GM12878 (cell line): ENCODE measurements around the gene NUP37. TPM values are rescaled to one million over a fixed set of nuclear protein-coding genes. Genes with fewer than 3 reads are reported as not detected.
A peak's percentile ranks its signal among the peaks of the same experiment; 100 is the strongest.

Experiments
- BMI1 ChIP-seq: fragments of 450-650 bp; IDR thresholded peaks from 2 replicates; pipeline ENCODE4 v1.6.1; 2016; ENCODE audit warnings: mild to moderate bottlenecking, moderate library complexity, borderline replicate concordance
- CBX5 ChIP-seq: sonication (generic); IDR thresholded peaks from 2 replicates; pipeline ENCODE4 v1.6.1; 2016; ENCODE audit warnings: low read depth, moderate library complexity, mild to moderate bottlenecking, inconsistent platforms
- DPF2 ChIP-seq: fragments of 450-650 bp; IDR thresholded peaks from 2 replicates; pipeline ENCODE4 v1.6.1; 2017; ENCODE audit warnings: mild to moderate bottlenecking
- FOXM1 ChIP-seq: IDR thresholded peaks from 2 replicates; pipeline ENCODE4 v1.6.1; 2012; ENCODE audit warnings: low read depth, mild to moderate bottlenecking, inconsistent platforms, low read length, moderate library complexity
- GABPA ChIP-seq: IDR thresholded peaks from 2 replicates; pipeline ENCODE4 v1.6.1; 2014; ENCODE audit warnings: antibody characterized with exemption, low read depth, mild to moderate bottlenecking, inconsistent platforms
- IKZF2 ChIP-seq, 2 experiments: fragments of 450-650 bp; IDR thresholded peaks; 2 replicates each; pipeline ENCODE4 v1.6.1; 2017; ENCODE audit warnings: mild to moderate bottlenecking in 2 of 2, moderate library complexity in 2 of 2
- KDM1A ChIP-seq: fragments of 200-600 bp; sonication (generic); IDR thresholded peaks from 2 replicates; pipeline ENCODE4 v1.6.1; 2016; ENCODE audit warnings: borderline replicate concordance
- MEF2B ChIP-seq: fragments of 450-650 bp; IDR thresholded peaks from 2 replicates; pipeline ENCODE4 v1.6.1; 2018; ENCODE audit warnings: mild to moderate bottlenecking, moderate library complexity; ENCODE audit not compliant: partially characterized antibody, poor library complexity, severe bottlenecking
- MXI1 ChIP-seq: fragments of 150-350 bp; IDR thresholded peaks from 2 replicates; pipeline ENCODE4 v1.6.1; 2011; ENCODE audit warnings: low read depth, mild to moderate bottlenecking, inconsistent platforms, low read length, improper control_type of control experiment
- NBN ChIP-seq: fragments of 450-650 bp; IDR thresholded peaks from 2 replicates; pipeline ENCODE4 v1.6.1; 2016
- NR2C1 ChIP-seq: fragments of 450-650 bp; IDR thresholded peaks from 2 replicates; pipeline ENCODE4 v1.6.1; 2017; ENCODE audit warnings: antibody characterized with exemption, mild to moderate bottlenecking, moderate library complexity
- NR2F1 ChIP-seq: fragments of 450-650 bp; conservative IDR thresholded peaks from 2 replicates; pipeline ENCODE4 v1.6.1; 2017; ENCODE audit warnings: mild to moderate bottlenecking
- RFX5 ChIP-seq: IDR thresholded peaks from 2 replicates; pipeline ENCODE4 v1.6.1; 2011; ENCODE audit warnings: low read depth, low read length, improper control_type of control experiment
- SMARCA5 ChIP-seq: fragments of 450-650 bp; IDR thresholded peaks from 2 replicates; pipeline ENCODE4 v1.6.1; 2017; ENCODE audit warnings: mild to moderate bottlenecking
- TCF3 ChIP-seq: IDR thresholded peaks from 2 replicates; pipeline ENCODE4 v1.6.1; 2012; ENCODE audit warnings: low read depth, mild to moderate bottlenecking, low read length, borderline replicate concordance; ENCODE audit not compliant: insufficient read depth
- ZNF217 ChIP-seq: fragments of 450-650 bp; IDR thresholded peaks from 2 replicates; pipeline ENCODE4 v1.6.1; 2017; ENCODE audit warnings: antibody characterized with exemption, mild to moderate bottlenecking
- ZNF622 ChIP-seq: fragments of 450-650 bp; IDR thresholded peaks from 2 replicates; pipeline ENCODE4 v1.6.1; 2017; ENCODE audit warnings: mild to moderate bottlenecking, inconsistent platforms
- polyA plus RNA-seq, 11 experiments: library from polyadenylated mRNA; depleted of rRNA in 4 of 11; unstranded in 6 of 11; stranded (reverse) in 5 of 11; fragments of >200 nt; fragmentation: Nextera tagmentation in 4 of 11; fragmentation: Illumina TruSeq in 1 of 11; extraction: Ambion mirVana in 4 of 11; extraction: Trizol in 1 of 11; gene quantifications; 1 replicate in 1 of 11; 2 replicates in 10 of 11; pipeline versions ENCODE4 v1.2.1 to v1.2.3, GENCODE V29; 2011 to 2016; ENCODE audit warnings: inconsistent platforms in 2 of 11, missing spikeins in 2 of 11, low read depth in 1 of 11
- total RNA-seq, 4 experiments: library from RNA; depleted of rRNA in 3 of 4; stranded (reverse); fragments of >200 nt in 3 of 4; fragmentation: Illumina TruSeq in 1 of 4; extraction: Trizol in 1 of 4; gene quantifications; 2 replicates each; pipeline versions ENCODE4 v1.2.1 to v1.2.3, GENCODE V29; 2013 to 2021
- TF ChIP-seq, protein P1 (sequence below): fragments of 450-650 bp; IDR thresholded peaks from 2 replicates; pipeline ENCODE4 v1.6.1; 2017; ENCODE audit warnings: mild to moderate bottlenecking, low read depth, inconsistent platforms; ENCODE audit not compliant: poor library complexity, severe bottlenecking
- TF ChIP-seq, protein P2 (sequence below): fragments of 450-650 bp; IDR thresholded peaks from 2 replicates; pipeline ENCODE4 v1.6.1; 2017; ENCODE audit warnings: mild to moderate bottlenecking, moderate library complexity
- TF ChIP-seq, protein P3 (sequence below): fragments of 450-650 bp; IDR thresholded peaks from 2 replicates; pipeline ENCODE4 v1.6.1; 2018; ENCODE audit warnings: borderline replicate concordance, mild to moderate bottlenecking; ENCODE audit not compliant: partially characterized antibody
- TF ChIP-seq, protein P4 (sequence below): IDR thresholded peaks from 2 replicates; pipeline ENCODE4 v1.6.1; 2012; ENCODE audit warnings: low read depth, low read length, improper control_type of control experiment

Gene NUP37
- total and polyA plus RNA-seq, 10 of the 15 experiments (the other 5 are each of a cell fraction or from before 2014, with no cell fraction given), result 51.8 to 250 (median 99.6) TPM

DNA sequence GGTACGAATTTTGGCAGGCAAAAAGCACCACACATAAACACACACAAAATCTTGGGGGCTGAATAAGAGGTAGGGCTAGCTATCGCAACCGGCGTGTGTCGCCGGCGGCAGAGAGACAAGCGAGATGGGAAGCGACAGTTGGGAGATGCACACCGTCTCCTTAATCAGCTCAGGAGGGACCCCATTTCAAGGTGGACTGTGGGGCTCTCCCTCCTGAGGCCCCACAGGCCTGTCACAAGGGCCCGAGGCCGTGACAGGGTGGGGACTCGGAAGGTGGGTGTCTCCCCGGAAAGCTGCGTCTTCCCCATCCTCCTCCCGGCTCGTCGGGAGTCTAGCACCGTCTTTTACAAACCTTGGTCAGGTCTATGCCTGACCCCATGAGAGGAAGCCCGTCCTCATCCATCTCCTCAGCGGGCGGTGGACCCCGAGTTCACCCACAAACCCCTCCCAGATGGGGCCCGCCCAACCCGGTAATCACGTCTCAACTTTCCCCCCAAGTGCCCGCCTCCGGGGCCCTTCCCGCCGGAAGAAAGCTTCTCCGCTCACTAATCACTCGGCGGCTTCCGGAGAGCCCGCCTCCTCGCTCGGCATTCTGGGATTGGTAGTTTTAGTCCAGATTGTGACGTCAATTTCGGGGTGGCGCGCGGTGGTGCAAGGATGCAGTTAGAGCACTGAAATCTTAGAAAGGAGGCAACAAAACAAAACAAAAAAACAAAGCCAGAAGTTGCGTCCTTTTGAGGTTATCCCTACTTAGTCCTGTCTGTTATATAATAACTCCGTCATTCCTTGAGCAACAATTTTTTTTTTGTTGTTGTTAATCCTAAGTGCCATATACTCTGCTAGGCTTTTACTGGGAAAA lies 58.1 kb downstream of the NUP37 start, which contains the start of gene WASHC3 (continued):
- TF ChIP-seq, protein P1, sequence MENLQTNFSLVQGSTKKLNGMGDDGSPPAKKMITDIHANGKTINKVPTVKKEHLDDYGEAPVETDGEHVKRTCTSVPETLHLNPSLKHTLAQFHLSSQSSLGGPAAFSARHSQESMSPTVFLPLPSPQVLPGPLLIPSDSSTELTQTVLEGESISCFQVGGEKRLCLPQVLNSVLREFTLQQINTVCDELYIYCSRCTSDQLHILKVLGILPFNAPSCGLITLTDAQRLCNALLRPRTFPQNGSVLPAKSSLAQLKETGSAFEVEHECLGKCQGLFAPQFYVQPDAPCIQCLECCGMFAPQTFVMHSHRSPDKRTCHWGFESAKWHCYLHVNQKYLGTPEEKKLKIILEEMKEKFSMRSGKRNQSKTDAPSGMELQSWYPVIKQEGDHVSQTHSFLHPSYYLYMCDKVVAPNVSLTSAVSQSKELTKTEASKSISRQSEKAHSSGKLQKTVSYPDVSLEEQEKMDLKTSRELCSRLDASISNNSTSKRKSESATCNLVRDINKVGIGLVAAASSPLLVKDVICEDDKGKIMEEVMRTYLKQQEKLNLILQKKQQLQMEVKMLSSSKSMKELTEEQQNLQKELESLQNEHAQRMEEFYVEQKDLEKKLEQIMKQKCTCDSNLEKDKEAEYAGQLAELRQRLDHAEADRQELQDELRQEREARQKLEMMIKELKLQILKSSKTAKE, result peak; percentile 22
- TF ChIP-seq GABPA (peak; percentile 94), FOXM1 (no peak), CBX5 (0 out of 2 replicates have a peak, but pooled peaks have one; percentile 41), MXI1 (0 out of 2 replicates have a peak, but pooled peaks have one; percentile 20), NR2F1 (no peak), ZNF622 (no peak), TCF3 (no peak), RFX5 (peak; percentile 4; the same call in 1 of the 2 replicates), NBN (peak; percentile 84; the same call in 1 of the 2 replicates), NR2C1 (peak; percentile 88), BMI1 (no peak), DPF2 (peak; percentile 22; the same call in 1 of the 2 replicates), KDM1A (no peak), MEF2B (no peak), ZNF217 (no peak), IKZF2 (IDR thresholded peaks at IDR 0.05) (peak in 1 of 2 experiments; percentile 23; a peak in 2 of 4 replicates), SMARCA5 (peak; percentile 88; the same call in 1 of the 2 replicates)
- TF ChIP-seq, protein P2, sequence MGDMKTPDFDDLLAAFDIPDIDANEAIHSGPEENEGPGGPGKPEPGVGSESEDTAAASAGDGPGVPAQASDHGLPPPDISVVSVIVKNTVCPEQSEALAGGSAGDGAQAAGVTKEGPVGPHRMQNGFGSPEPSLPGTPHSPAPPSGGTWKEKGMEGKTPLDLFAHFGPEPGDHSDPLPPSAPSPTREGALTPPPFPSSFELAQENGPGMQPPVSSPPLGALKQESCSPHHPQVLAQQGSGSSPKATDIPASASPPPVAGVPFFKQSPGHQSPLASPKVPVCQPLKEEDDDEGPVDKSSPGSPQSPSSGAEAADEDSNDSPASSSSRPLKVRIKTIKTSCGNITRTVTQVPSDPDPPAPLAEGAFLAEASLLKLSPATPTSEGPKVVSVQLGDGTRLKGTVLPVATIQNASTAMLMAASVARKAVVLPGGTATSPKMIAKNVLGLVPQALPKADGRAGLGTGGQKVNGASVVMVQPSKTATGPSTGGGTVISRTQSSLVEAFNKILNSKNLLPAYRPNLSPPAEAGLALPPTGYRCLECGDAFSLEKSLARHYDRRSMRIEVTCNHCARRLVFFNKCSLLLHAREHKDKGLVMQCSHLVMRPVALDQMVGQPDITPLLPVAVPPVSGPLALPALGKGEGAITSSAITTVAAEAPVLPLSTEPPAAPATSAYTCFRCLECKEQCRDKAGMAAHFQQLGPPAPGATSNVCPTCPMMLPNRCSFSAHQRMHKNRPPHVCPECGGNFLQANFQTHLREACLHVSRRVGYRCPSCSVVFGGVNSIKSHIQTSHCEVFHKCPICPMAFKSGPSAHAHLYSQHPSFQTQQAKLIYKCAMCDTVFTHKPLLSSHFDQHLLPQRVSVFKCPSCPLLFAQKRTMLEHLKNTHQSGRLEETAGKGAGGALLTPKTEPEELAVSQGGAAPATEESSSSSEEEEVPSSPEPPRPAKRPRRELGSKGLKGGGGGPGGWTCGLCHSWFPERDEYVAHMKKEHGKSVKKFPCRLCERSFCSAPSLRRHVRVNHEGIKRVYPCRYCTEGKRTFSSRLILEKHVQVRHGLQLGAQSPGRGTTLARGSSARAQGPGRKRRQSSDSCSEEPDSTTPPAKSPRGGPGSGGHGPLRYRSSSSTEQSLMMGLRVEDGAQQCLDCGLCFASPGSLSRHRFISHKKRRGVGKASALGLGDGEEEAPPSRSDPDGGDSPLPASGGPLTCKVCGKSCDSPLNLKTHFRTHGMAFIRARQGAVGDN, result peak; percentile 43; the same call in 1 of the 2 replicates
- TF ChIP-seq, protein P3, sequence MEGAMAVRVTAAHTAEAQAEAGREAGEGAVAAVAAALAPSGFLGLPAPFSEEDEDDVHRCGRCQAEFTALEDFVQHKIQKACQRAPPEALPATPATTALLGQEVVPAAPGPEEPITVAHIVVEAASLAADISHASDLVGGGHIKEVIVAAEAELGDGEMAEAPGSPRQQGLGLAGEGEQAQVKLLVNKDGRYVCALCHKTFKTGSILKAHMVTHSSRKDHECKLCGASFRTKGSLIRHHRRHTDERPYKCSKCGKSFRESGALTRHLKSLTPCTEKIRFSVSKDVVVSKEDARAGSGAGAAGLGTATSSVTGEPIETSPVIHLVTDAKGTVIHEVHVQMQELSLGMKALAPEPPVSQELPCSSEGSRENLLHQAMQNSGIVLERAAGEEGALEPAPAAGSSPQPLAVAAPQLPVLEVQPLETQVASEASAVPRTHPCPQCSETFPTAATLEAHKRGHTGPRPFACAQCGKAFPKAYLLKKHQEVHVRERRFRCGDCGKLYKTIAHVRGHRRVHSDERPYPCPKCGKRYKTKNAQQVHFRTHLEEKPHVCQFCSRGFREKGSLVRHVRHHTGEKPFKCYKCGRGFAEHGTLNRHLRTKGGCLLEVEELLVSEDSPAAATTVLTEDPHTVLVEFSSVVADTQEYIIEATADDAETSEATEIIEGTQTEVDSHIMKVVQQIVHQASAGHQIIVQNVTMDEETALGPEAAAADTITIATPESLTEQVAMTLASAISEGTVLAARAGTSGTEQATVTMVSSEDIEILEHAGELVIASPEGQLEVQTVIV, result peak; percentile 42
- TF ChIP-seq, protein P4, sequence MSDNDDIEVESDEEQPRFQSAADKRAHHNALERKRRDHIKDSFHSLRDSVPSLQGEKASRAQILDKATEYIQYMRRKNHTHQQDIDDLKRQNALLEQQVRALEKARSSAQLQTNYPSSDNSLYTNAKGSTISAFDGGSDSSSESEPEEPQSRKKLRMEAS, result 0 out of 2 replicates have a peak, but pooled peaks have one; percentile 13
